ENCODE data around the gene TBCK. TPM values are rescaled to one million over a fixed set of nuclear protein-coding genes. Genes with fewer than 3 reads are reported as not detected.

Gene TBCK
- total RNA-seq, 2 experiments from 2014 or later = 20.2 to 22.0 TPM

DNA sequence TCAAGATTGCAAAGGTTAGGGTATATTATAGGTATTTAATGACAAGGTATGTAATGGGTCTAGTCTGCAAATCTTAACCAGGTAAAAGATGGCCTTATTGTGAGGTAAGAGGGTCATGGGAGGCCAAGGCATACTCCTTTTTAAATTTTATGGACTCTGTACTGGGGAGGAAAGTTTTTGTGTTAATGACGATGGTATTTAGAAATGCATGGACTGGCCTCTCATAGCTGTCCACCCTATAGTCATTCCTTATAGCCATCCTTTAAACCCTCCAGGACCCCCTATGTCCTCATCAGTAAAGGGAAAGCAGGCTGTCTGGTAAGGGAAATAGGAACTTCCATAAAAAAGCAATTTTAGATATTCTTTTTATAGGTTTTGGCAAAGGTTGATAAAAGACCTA lies 1.8 kb upstream of the TBCK start:
- Mint-ChIP-seq H3K27me3 (no peaks in the 10 kb centered on the region), H3K4me3 (no peak overlapping the region), H3K36me3 (peaks cover 16% of the 10 kb centered on the region), H3K9me3 (peaks cover 4% of the 10 kb centered on the region), H3K27ac (no peak overlapping the region), H3K4me1 (ENCODE audit: low read depth) (peaks cover 44% of the 10 kb centered on the region)
- CTCF ChIA-PET = no interaction called here
- intact Hi-C loops (cut with micrococcal nuclease) = loop anchor here (5.0 kb wide), 2 partner anchors 846 to 1171 kb away; partner anchors contain the start of genes PPA2 and TET2
- POLR2A ChIA-PET = no interaction called here
- no peak for DNase-seq

DNA sequence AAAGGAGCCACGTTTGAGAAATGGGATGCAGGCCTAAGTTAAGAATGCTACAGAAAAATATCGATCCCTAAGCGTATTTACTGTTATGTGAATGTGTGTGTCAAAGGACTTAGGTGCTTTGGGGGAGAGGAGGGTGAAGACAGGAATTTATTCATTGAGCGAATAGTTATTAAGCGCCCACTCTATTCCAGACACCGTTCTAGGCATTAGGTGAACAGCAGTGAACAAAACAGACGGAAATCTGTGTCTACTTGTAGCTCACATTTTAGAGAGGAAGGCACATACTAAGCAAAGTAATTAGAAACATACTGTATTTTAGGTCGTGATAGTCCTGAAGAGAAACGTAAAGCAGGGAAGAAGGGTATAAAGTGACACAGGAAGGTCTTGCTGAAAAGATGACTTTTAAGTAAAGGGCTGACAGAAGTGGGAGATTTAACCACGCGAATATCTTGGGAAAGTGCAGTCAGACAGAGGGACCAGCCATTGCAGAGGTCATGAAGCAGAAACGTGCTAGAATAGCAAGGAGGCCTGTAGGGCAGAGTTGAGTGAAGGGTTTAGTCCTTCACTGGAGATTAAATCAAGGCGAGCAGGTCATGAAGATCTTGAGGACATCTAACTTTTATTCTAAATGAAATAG lies 882 bp upstream of the TBCK start:
- ChIA-PET POLR2A (no interaction called here), CTCF (no interaction called here)
- intact Hi-C loops (cut with micrococcal nuclease) = loop anchor here (1.0 to 5.0 kb wide), 3 partner anchors 845 to 1403 kb away; partner anchors contain the start of genes PAPSS1, PPA2 and TET2
- Mint-ChIP-seq H3K4me3 (no peak overlapping the region), H3K36me3 (peaks cover 14% of the 10 kb centered on the region), H3K27ac (no peak overlapping the region), H3K4me1 (ENCODE audit: low read depth) (peaks cover 47% of the 10 kb centered on the region), H3K27me3 (no peaks in the 10 kb centered on the region), H3K9me3 (peaks cover 4% of the 10 kb centered on the region)
- no peak for DNase-seq

DNA sequence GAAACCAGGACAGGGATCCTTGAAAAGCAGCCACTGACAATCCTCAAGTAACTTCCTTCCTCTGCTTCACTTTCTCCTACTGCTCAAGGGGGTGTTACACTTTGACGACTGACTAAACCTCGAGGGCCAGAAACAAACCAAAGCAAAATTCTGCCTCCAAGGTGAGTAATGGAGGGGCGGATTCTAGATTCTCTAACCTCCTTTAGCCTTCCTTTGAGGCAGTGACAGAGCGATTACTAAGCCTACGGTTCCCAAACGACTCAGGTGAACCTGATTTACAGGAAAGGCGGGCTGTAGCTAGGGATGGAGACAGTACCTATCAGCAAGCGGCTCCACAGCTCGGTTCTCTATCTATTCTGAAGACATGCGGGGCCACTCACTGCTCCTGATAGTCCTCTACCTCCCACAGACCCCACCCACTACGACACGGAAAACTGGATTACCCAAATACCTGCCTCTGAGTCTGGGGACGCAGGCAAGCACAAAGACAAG lies 487 bp downstream of the TBCK start:
- H3K9me3 Mint-ChIP-seq = peaks cover 4% of the 10 kb centered on the region
- peaks cover 45% of the 10 kb centered on the region for H3K4me1 Mint-ChIP-seq (ENCODE audit: low read depth)
- peak; percentile 68 for DNase-seq
- H3K4me3 Mint-ChIP-seq = no peak overlapping the region
- H3K27ac Mint-ChIP-seq = no peak overlapping the region
- intact Hi-C loops (cut with micrococcal nuclease) = loop anchor here (2.0 to 5.0 kb wide), 3 partner anchors 607 to 1168 kb away; partner anchors contain the start of genes GSTCD, INTS12, PPA2 and TET2
- CTCF ChIA-PET = interaction anchor here (1.1 kb wide), 1 partner anchor 10 kb away, joined by 4 read pairs; no protein-coding TSS in a partner anchor
- POLR2A ChIA-PET = interaction anchor here (1.2 kb wide), 1 partner anchor 14 kb away, joined by 4 read pairs; no protein-coding TSS in a partner anchor
- peaks cover 6% of the 10 kb centered on the region for H3K36me3 Mint-ChIP-seq
- no peaks in the 10 kb centered on the region for H3K27me3 Mint-ChIP-seq

DNA sequence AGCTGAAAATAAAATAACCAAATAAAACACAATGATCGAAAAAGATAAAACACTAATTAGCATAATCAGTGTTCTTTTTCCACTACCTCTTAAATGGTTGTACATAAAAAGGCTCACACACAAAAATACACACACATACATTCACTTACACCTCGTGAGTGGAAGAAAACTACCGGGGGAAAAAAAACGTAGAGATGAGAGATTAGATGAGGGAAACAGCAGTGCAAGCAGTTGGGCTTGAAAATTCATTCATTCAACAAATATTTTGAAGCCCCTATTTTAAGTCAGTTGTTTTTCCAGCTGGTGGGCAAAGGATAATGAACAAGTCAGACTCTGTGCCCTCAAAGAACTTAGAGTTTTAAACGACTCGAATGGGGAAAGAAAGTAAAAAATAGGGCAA lies 1.0 kb downstream of the TBCK start:
- Mint-ChIP-seq H3K9me3 (no peaks in the 10 kb centered on the region), H3K4me1 (ENCODE audit: low read depth) (peaks cover 48% of the 10 kb centered on the region), H3K27ac (no peak overlapping the region), H3K27me3 (no peaks in the 10 kb centered on the region), H3K36me3 (peaks cover under 1% of the 10 kb centered on the region), H3K4me3 (no peak overlapping the region)
- no peak for DNase-seq
- intact Hi-C loops (cut with micrococcal nuclease) = loop anchor here (2.0 to 5.0 kb wide), 3 partner anchors 606 to 1168 kb away; partner anchors contain the start of genes GSTCD, INTS12, PPA2 and TET2
- ChIA-PET CTCF (no interaction called here), POLR2A (interaction anchor here (1.2 kb wide), 1 partner anchor 14 kb away, joined by 4 read pairs; no protein-coding TSS in a partner anchor)

DNA sequence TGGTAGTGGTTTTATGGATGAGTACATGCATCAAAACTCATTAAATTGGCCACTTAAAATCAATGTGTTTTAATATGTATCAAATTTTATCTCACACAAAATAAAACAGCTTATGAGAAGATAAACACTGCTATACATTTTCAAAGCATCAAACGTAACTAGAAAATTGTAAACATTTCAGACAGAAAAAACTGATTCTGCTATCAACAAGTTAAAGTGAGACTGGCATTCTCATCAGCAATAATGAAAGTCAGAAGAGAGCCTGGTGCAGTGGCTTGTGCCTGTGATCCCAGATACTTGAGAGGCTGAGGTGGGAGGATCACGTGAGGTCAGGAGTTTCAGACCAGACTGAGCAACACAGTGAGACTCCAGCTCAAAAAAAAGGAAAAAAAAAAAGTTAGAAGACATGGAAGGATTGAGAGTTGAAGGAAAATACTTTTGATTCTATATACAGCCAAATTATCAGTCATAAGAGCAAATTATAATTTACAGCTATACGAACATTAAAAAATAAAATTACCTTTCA lies 2.9 kb downstream of the TBCK start:
- H3K27ac Mint-ChIP-seq = no peak overlapping the region
- no peaks in the 10 kb centered on the region for H3K9me3 Mint-ChIP-seq
- H3K4me3 Mint-ChIP-seq = no peak overlapping the region
- H3K36me3 Mint-ChIP-seq = peaks cover 2% of the 10 kb centered on the region
- CTCF ChIA-PET = no interaction called here
- POLR2A ChIA-PET = interaction anchor here (0.6 kb wide), 1 partner anchor 719 kb away, joined by 5 read pairs; no protein-coding TSS in a partner anchor
- no peak for DNase-seq
- H3K4me1 Mint-ChIP-seq (ENCODE audit: low read depth) = peaks cover 36% of the 10 kb centered on the region
- H3K27me3 Mint-ChIP-seq = no peaks in the 10 kb centered on the region
- intact Hi-C loops (cut with micrococcal nuclease) = no loop called here

DNA sequence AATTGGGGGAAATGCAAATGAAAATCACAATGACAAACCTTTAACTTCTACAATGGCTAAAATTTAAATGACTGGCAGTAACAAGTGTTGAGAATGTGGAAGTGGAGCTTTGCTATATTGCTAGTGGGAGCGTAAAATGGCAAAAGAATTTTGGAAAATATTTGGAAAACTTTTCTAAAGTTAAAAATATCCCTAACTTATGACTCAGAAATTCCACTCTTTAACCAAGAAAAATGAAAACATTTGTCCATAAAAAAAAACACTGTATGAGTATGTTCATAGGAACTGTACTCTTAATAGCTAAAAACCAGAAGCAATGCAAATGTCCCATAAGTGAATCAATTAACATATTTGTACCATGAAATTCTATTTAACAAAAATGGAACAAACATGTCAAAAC lies 3.6 kb downstream of the TBCK start:
- Mint-ChIP-seq H3K27me3 (no peaks in the 10 kb centered on the region), H3K36me3 (peaks cover 2% of the 10 kb centered on the region), H3K4me3 (no peak overlapping the region), H3K9me3 (no peaks in the 10 kb centered on the region), H3K27ac (peak overlapping the region; percentile 13), H3K4me1 (ENCODE audit: low read depth) (peaks cover 35% of the 10 kb centered on the region)
- intact Hi-C loops (cut with micrococcal nuclease) = no loop called here
- POLR2A ChIA-PET = no interaction called here
- DNase-seq = no peak
- CTCF ChIA-PET = no interaction called here

DNA sequence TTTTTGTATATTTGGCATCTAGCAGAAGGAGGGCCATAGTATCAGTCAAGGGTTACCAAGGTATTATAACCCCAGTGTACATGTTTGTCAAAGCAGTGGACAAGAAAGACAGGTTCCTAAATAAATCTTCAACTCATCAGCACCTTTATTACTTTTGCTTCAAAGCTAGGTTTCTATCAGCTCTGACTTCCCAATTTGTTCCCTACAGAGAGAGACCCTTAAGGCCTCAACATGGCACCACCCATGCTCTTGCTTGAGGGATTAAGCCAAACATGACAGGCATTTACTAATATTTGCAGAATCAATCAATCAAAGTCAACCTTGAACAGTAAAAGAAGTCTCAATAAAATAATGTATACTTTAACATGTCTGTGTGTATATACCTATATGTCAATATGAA lies 9.4 kb downstream of the TBCK start:
- Mint-ChIP-seq H3K36me3 (peaks cover 18% of the 10 kb centered on the region), H3K27ac (no peak overlapping the region), H3K4me3 (no peak overlapping the region), H3K9me3 (no peaks in the 10 kb centered on the region), H3K27me3 (no peaks in the 10 kb centered on the region), H3K4me1 (ENCODE audit: low read depth) (peaks cover 9% of the 10 kb centered on the region)
- intact Hi-C loops (cut with micrococcal nuclease) = no loop called here
- POLR2A ChIA-PET = no interaction called here
- CTCF ChIA-PET = interaction anchor here (1.5 kb wide), 1 partner anchor 9 kb away, joined by 4 read pairs; the partner anchor contains the start of genes AIMP1 and TBCK
- DNase-seq = no peak

DNA sequence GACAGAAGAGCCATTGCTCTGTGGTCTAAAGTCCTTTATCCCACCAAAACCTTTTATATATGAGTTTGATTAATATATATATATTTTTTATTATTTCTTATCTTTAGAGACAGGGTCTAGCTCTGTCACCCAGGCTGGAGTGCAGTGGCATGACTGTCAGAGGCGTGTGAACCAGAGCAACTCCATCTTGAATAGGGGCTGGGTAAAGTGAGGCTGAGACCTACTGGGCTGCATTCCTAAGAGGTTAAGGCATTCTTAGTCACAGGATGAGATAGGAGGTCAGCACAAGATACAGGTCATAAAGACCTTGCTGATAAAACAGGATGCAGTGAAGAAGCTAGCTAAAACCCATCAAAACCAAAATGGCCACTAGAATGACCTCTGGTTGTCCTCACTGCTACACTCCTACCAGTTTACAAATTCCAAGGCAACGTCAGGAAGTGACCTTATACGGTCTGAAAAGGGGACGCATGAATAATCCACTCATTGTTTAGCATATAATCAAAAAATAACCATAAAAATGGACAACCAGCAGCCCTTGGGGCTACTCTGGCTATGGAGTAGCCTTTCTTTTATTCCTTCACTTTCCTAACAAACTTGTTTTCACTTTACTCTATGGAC lies 10.5 kb downstream of the TBCK start:
- Mint-ChIP-seq H3K9me3 (no peaks in the 10 kb centered on the region), H3K27me3 (no peaks in the 10 kb centered on the region), H3K27ac (no peak overlapping the region), H3K4me1 (ENCODE audit: low read depth) (peaks cover 7% of the 10 kb centered on the region), H3K36me3 (peaks cover 18% of the 10 kb centered on the region), H3K4me3 (no peak overlapping the region)
- ChIA-PET POLR2A (no interaction called here), CTCF (interaction anchor here (1.5 kb wide), 1 partner anchor 10 kb away, joined by 4 read pairs; the partner anchor contains the start of genes AIMP1 and TBCK)
- intact Hi-C loops (cut with micrococcal nuclease) = no loop called here
- no peak for DNase-seq

DNA sequence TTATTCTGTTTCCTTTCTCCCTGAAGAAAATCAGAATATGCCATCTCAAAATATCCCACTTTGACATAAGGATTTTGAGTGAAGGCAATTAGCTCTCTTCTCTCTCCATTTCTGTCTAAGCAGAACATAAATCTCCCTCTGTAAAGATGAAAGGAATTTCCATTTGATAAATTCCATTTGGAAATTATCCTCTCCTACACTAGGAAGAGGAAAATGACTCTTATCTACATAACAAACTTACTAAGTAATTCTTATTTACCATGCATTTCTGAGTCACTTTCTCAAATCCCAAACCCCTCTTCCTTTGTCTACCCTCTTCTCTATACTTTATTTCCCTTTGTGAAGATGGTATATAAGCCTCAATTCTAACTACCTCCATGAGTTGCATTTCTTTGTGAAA lies 11.4 kb downstream of the TBCK start:
- peaks cover 4% of the 10 kb centered on the region for H3K4me1 Mint-ChIP-seq (ENCODE audit: low read depth)
- no peak for DNase-seq
- H3K27me3 Mint-ChIP-seq = no peaks in the 10 kb centered on the region
- H3K4me3 Mint-ChIP-seq = no peak overlapping the region
- no peak overlapping the region for H3K27ac Mint-ChIP-seq
- H3K36me3 Mint-ChIP-seq = peaks cover 22% of the 10 kb centered on the region
- intact Hi-C loops (cut with micrococcal nuclease) = no loop called here
- no peaks in the 10 kb centered on the region for H3K9me3 Mint-ChIP-seq
- ChIA-PET POLR2A (no interaction called here), CTCF (interaction anchor here (1.6 kb wide), 1 partner anchor 15 kb away, joined by 3 read pairs; no protein-coding TSS in a partner anchor)

DNA sequence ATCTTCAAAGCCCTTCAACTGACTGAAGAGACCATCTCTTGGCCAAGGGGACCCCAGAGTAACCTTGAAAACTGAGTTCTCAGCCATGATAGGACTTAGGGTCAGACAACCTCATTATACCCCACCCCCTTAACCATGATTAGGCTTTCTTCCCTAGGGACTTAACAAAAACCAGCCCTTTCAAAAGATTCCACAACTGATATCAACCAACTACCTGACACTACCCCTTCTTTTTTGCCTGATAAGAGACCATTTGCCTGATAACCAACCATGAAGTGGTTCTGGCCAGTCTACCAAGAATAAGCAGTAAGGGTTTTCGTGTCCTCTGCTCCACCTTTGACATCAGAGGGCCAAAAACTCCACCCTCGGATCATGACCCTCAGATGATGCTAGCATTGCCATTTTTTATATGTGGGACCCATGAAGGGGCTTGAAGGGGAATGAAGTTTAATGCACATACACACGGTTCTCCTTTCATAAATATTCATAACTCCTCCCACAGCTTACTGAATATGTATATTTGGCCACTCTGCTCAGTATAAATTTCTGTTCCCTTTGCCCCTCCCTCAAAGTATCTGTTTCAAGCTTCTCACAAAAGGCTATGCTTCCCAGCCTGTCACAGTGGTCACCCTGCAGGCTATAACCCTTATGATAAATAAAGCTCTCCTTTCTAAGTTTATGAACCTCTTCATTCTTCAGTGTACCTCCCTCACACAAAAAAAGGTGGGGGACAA lies 12.3 kb downstream of the TBCK start:
- ChIA-PET POLR2A (no interaction called here), CTCF (interaction anchor here (1.1 to 1.6 kb wide), 2 partner anchors 16 to 38 kb away, joined by 3 read pairs; no protein-coding TSS in a partner anchor)
- intact Hi-C loops (cut with micrococcal nuclease) = no loop called here
- DNase-seq = no peak
- no peak overlapping the region for H3K4me3 Mint-ChIP-seq
- no peaks in the 10 kb centered on the region for H3K9me3 Mint-ChIP-seq
- no peak overlapping the region for H3K27ac Mint-ChIP-seq
- H3K36me3 Mint-ChIP-seq = peaks cover 22% of the 10 kb centered on the region
- H3K4me1 Mint-ChIP-seq (ENCODE audit: low read depth) = peaks cover 4% of the 10 kb centered on the region
- no peaks in the 10 kb centered on the region for H3K27me3 Mint-ChIP-seq

DNA sequence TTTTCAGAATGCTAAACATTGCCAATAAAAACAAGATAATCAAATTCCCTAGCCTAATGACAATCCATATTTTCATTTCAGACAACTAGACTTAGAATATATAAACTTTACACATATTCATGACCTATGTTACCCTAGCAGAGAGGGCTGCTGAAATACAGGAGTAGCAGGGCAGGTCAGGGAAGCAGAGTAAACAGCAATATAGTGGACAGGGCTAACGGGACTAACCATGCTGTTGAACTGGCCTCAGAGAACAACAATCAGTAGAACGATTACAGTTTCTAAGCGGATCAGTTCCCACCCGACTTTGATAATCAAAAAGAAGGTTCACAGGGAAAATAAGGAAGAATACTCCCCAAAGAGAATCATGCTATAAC lies 14.0 kb downstream of the TBCK start:
- DNase-seq = no peak
- intact Hi-C loops (cut with micrococcal nuclease) = no loop called here
- Mint-ChIP-seq H3K9me3 (no peaks in the 10 kb centered on the region), H3K4me3 (no peak overlapping the region), H3K27me3 (no peaks in the 10 kb centered on the region), H3K36me3 (peaks cover 20% of the 10 kb centered on the region), H3K4me1 (ENCODE audit: low read depth) (peaks cover 4% of the 10 kb centered on the region), H3K27ac (no peak overlapping the region)
- ChIA-PET POLR2A (no interaction called here), CTCF (no interaction called here)
